ENCODE measurements around the gene KBTBD4. TPM values are rescaled to one million over a fixed set of nuclear protein-coding genes. Genes with fewer than 3 reads are reported as not detected.
"Not testable (repeated sequence)": the region's sequence is repeated elsewhere in the genome, so short reads cannot be mapped to it uniquely, and the experiment has no call there.

KBTBD4 gene
- total RNA-seq, 1 donor from 2014 or later, result 12.9 TPM

DNA sequence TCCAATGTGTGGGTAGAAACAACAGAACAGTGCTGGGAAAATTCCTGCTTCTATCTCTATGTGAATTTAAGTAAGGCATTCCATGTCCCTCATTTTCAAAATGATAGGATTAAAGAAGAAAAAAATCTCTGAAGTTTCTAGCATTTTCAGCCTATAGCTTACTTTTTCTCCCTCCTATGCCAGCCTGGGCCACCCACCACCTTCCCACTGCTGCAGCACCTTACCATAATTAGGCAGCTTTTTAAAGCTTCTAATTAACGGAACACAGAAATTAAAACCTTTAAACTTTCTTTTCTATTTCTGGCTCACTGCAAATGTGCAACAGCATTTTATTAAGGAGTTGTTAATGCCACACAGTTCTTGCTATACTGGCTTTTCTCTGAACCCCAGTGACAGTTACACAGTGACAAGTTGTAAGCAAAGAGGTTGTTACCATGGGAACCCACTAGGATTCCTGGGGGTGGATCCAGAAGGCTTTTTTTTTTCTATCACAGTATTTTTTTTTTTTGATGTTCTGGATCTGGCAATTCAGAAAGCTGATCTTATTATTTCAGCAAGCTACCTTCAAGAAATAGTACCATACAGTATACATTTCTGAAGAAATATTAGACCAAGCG lies 46.1 kb downstream of the KBTBD4 start:
- Mint-ChIP-seq H3K9me3 (ENCODE audit: low read depth) (no peaks in the 10 kb centered on the region), H3K4me1 (ENCODE audit: low read depth) (peaks cover 61% of the 10 kb centered on the region), H3K27me3 (ENCODE audit: low read depth) (no peaks in the 10 kb centered on the region), H3K36me3 (ENCODE audit: low read depth) (peaks cover 2% of the 10 kb centered on the region), H3K27ac (ENCODE audit: unreplicated experiment) (peak overlapping the region; percentile 96), H3K4me3 (ENCODE audit: unreplicated experiment) (peak overlapping the region; percentile 31)
- TF ChIP-seq, protein P1, sequence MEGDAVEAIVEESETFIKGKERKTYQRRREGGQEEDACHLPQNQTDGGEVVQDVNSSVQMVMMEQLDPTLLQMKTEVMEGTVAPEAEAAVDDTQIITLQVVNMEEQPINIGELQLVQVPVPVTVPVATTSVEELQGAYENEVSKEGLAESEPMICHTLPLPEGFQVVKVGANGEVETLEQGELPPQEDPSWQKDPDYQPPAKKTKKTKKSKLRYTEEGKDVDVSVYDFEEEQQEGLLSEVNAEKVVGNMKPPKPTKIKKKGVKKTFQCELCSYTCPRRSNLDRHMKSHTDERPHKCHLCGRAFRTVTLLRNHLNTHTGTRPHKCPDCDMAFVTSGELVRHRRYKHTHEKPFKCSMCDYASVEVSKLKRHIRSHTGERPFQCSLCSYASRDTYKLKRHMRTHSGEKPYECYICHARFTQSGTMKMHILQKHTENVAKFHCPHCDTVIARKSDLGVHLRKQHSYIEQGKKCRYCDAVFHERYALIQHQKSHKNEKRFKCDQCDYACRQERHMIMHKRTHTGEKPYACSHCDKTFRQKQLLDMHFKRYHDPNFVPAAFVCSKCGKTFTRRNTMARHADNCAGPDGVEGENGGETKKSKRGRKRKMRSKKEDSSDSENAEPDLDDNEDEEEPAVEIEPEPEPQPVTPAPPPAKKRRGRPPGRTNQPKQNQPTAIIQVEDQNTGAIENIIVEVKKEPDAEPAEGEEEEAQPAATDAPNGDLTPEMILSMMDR (IDR thresholded peaks at IDR 0.05), result no peak
- DNase-seq (ENCODE audit: low spot score), result no peak

DNA sequence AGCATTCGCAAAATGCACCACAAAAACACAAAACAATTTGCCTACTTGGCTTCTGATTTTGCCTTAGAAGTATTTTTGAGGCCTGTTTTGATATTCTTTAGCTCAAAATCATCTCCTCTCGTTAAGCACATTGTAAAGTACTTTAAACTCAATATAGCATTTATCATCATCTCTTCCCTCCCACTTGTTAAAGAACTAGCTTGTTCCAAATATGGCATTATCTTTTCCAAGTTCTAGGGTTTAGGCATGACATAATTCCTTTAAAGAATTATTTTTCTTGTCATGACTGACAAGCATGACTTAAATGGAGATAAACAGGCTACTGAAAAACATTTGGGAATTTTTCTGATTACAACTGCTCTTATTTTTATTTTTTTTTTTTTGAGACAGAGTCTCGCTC lies 47.1 kb downstream of the KBTBD4 start:
- H3K4me1 Mint-ChIP-seq (ENCODE audit: low read depth), result peaks cover 53% of the 10 kb centered on the region
- peak overlapping the region; percentile 96 for H3K27ac Mint-ChIP-seq (ENCODE audit: unreplicated experiment)
- no peak overlapping the region for H3K4me3 Mint-ChIP-seq (ENCODE audit: unreplicated experiment)
- no peaks in the 10 kb centered on the region for H3K9me3 Mint-ChIP-seq (ENCODE audit: low read depth)
- H3K27me3 Mint-ChIP-seq (ENCODE audit: low read depth), result no peaks in the 10 kb centered on the region
- no peak for DNase-seq (ENCODE audit: low spot score)
- TF ChIP-seq, protein P1 (IDR thresholded peaks at IDR 0.05), result no peak
- peaks cover 2% of the 10 kb centered on the region for H3K36me3 Mint-ChIP-seq (ENCODE audit: low read depth)

- DNase-seq (ENCODE audit: low spot score); H3K9me3 Mint-ChIP-seq (ENCODE audit: low read depth); H3K27me3 Mint-ChIP-seq (ENCODE audit: low read depth); H3K36me3 Mint-ChIP-seq (ENCODE audit: low read depth); H3K4me3 Mint-ChIP-seq (ENCODE audit: unreplicated experiment): not testable (repeated sequence)
- peaks cover 57% of the 10 kb centered on the region for H3K4me1 Mint-ChIP-seq (ENCODE audit: low read depth)
- peak overlapping the region; percentile 96 for H3K27ac Mint-ChIP-seq (ENCODE audit: unreplicated experiment)
Observed at GRCh38 chr11:47530721-47531120, 48.0 kb downstream of the KBTBD4 start.

DNA sequence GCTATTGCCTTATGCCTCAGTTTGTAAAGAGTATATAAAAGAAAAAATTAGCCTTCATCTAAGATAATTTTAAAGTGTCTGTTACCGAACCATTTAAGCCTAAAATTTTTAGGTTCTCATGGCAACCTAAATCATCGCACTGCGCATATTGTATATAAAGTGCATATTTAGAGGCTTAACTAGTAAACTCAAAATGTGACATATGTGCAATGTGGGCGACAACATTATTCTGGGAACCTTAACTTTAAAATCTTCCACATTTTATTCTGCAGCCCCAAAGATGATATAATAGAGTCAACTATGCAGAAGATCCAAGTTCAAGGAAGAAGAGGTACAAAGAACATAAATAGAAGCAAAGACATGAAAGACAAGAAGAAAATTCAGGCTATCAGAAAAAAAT lies 48.8 kb downstream of the KBTBD4 start:
- Mint-ChIP-seq H3K4me1 (ENCODE audit: low read depth) (peaks cover 62% of the 10 kb centered on the region), H3K36me3 (ENCODE audit: low read depth) (peaks cover under 1% of the 10 kb centered on the region), H3K9me3 (ENCODE audit: low read depth) (no peaks in the 10 kb centered on the region), H3K27ac (ENCODE audit: unreplicated experiment) (peak overlapping the region; percentile 77), H3K4me3 (ENCODE audit: unreplicated experiment) (no peak overlapping the region), H3K27me3 (ENCODE audit: low read depth) (no peaks in the 10 kb centered on the region)
- TF ChIP-seq, protein P1 (IDR thresholded peaks at IDR 0.05), result no peak
- no peak for DNase-seq (ENCODE audit: low spot score)

DNA sequence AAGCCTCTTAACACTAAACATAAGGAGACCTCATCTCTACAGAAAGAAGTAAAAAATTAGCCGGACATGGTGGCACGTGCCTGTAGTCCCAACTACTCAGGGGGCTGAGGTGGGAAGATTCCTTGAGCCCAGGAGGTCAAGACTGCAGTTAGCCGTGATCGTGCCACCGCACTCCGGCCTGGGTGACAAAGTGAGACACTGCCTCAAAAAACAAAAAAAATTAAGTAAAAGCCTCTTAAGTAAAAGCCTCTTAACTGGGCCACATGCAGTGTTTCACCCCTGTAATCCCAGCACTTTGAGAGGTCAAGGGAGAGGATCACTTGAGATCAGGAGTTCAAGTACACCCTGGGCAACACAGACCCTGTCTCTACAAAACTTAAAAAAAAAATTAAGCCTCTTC lies 51.6 kb downstream of the KBTBD4 start:
- TF ChIP-seq, protein P1 (IDR thresholded peaks at IDR 0.05), result no peak
- no peaks in the 10 kb centered on the region for H3K27me3 Mint-ChIP-seq (ENCODE audit: low read depth)
- H3K9me3 Mint-ChIP-seq (ENCODE audit: low read depth), result no peaks in the 10 kb centered on the region
- peaks cover 61% of the 10 kb centered on the region for H3K4me1 Mint-ChIP-seq (ENCODE audit: low read depth)
- no peaks in the 10 kb centered on the region for H3K36me3 Mint-ChIP-seq (ENCODE audit: low read depth)
- H3K4me3 Mint-ChIP-seq (ENCODE audit: unreplicated experiment), result no peak overlapping the region
- DNase-seq (ENCODE audit: low spot score), result no peak
- H3K27ac Mint-ChIP-seq (ENCODE audit: unreplicated experiment), result peak overlapping the region; percentile 17

DNA sequence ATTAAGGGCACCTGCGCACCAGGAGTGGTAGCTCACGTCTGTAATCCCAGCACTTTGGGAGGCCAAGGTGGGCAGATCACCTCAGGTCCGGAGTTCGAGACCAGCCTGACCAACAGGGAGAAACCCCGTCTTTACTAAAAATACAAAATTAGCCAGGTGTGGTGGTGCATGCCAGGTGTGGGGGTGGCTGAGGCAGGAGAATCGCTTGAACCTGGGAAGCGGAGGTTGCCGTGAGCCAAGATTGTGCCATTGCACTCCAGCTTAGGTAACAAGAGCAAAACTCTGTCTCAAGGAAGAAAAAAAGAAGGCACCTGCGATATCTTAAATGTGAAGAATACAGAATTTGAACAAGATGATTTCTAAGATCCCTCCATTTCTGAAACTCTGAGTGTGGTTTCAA lies 52.7 kb downstream of the KBTBD4 start:
- not testable (repeated sequence) for H3K27me3 Mint-ChIP-seq (ENCODE audit: low read depth); H3K9me3 Mint-ChIP-seq (ENCODE audit: low read depth); DNase-seq (ENCODE audit: low spot score); H3K36me3 Mint-ChIP-seq (ENCODE audit: low read depth); H3K4me3 Mint-ChIP-seq (ENCODE audit: unreplicated experiment)
- H3K27ac Mint-ChIP-seq (ENCODE audit: unreplicated experiment), result peak overlapping the region; percentile 54
- H3K4me1 Mint-ChIP-seq (ENCODE audit: low read depth), result peaks cover 56% of the 10 kb centered on the region

All from chondrocyte (in vitro differentiated cells).